Thyroid gland (tissue), 4 donors: ENCODE measurements around the gene NRROS. TPM values are rescaled to one million over a fixed set of nuclear protein-coding genes. Genes with fewer than 3 reads are reported as not detected.
A peak's percentile ranks its signal among the peaks of the same experiment; 100 is the strongest.
"Not testable (repeated sequence)": the region's sequence is repeated elsewhere in the genome, so short reads cannot be mapped to it uniquely, and the experiment has no call there.

Experiments used
- DNase-seq, 2 donors: peaks; one replicate each; pipeline ENCODE4 v3.0.0-alpha.2; 2019
- H3K27ac ChIP-seq, 3 donors: fragments of 200-600 bp; sonication (generic); 1 replicate in 2 of 3; 2 replicates in 1 of 3; pipeline ENCODE4 v1.5.1; 2016 to 2019; ENCODE audit warnings: mild to moderate bottlenecking in 1 of 3, moderate library complexity in 1 of 3
- H3K27me3 ChIP-seq: fragments of 200-600 bp; sonication (generic); one replicate; pipeline ENCODE4 v1.5.1; 2019
- H3K36me3 ChIP-seq, 2 donors: fragments of 200-600 bp; sonication (generic); one replicate each; pipeline ENCODE4 v1.5.1; 2016 to 2019
- H3K4me1 ChIP-seq, 2 donors: fragments of 200-600 bp; sonication (generic); one replicate each; pipeline ENCODE4 v1.5.1; 2017 to 2019
- H3K4me3 ChIP-seq, 3 donors: fragments of 200-600 bp; sonication (generic); replicated peaks in 1 of 3; 1 replicate in 2 of 3; 2 replicates in 1 of 3; pipeline ENCODE4 v1.5.1; 2016; ENCODE audit warnings: mild to moderate bottlenecking in 1 of 3
- H3K9me3 ChIP-seq: fragments of 200-600 bp; sonication (generic); one replicate; pipeline ENCODE4 v1.5.1; 2017
- CTCF ChIP-seq, 6 experiments: fragments of 200-600 bp in 3 of 6; fragments of 450-650 bp in 3 of 6; sonication (generic) in 3 of 6; IDR thresholded peaks; one replicate each; pipeline ENCODE4 v1.5.1; 2016 to 2019; ENCODE audit warnings: antibody characterized with exemption in 6 of 6, mild to moderate bottlenecking in 2 of 6, inconsistent platforms in 1 of 6, moderate library complexity in 1 of 6
- POLR2A ChIP-seq, 2 donors: fragments of 450-650 bp; IDR thresholded peaks; one replicate each; pipeline ENCODE4 v1.6.1; 2017; ENCODE audit warnings: antibody characterized with exemption in 2 of 2, mild to moderate bottlenecking in 2 of 2, moderate library complexity in 1 of 2
- WGBS, 2 donors: methylation state at CpG; one replicate each; pipeline ENCODE4 v1.1.5; 2017; 5-methylcytosine and 5-hydroxymethylcytosine counted together
- intact Hi-C: fragments of 100-400 bp; cut with DNase I; formaldehyde crosslinking; loops from one replicate; pipeline ENCODE4 v1.15.1; 2023
- total RNA-seq, 4 donors: library from RNA; depleted of rRNA; stranded (reverse); fragments of >200 nt; gene quantifications; one replicate each; pipeline ENCODE4 v1.2.3, GENCODE V29; 2016

Gene NRROS
- total RNA-seq, 4 donors from 2014 or later, result 1.2 to 3.9 (median 1.7) TPM

GRCh38 chr3:196609343-196609775, 30.1 kb upstream of the NRROS start:
- H3K27me3 ChIP-seq, result no peaks in the 10 kb centered on the region
- peaks cover 4 to 22% of the 10 kb centered on the region in 2 donors for H3K4me1 ChIP-seq
- no peaks in the 10 kb centered on the region for H3K36me3 ChIP-seq
- no peak overlapping the region for H3K27ac ChIP-seq
- peak; percentile 87 to 91 for DNase-seq
- intact Hi-C loops, result loop anchor here (2.0 kb wide), 1 partner anchor 75 kb away; no protein-coding TSS in a partner anchor
- TF ChIP-seq POLR2A (IDR thresholded peaks at IDR 0.05) (no peak), CTCF (IDR thresholded peaks at IDR 0.05) (peak; percentile 52 to 86 (median 81))
- WGBS, 2 donors, result 16% methylated on average over 5 of the region's 5 CpGs
- H3K4me3 ChIP-seq, result no peak overlapping the region
- H3K9me3 ChIP-seq, result no peaks in the 10 kb centered on the region

GRCh38 chr3:196609805-196610515, 29.5 kb upstream of the NRROS start:
- H3K9me3 ChIP-seq, result no peaks in the 10 kb centered on the region
- 83 to 85% methylated on average over 6 of the region's 6 CpGs for WGBS, 2 donors
- H3K4me3 ChIP-seq, result no peak overlapping the region
- no peak overlapping the region for H3K27ac ChIP-seq
- intact Hi-C loops, result loop anchor here (2.0 kb wide), 1 partner anchor 75 kb away; no protein-coding TSS in a partner anchor
- TF ChIP-seq POLR2A (IDR thresholded peaks at IDR 0.05) (no peak), CTCF (IDR thresholded peaks at IDR 0.05) (no peak)
- no peaks in the 10 kb centered on the region for H3K36me3 ChIP-seq
- DNase-seq, result no peak
- peaks cover 4 to 22% of the 10 kb centered on the region in 2 donors for H3K4me1 ChIP-seq
- H3K27me3 ChIP-seq, result no peaks in the 10 kb centered on the region

GRCh38 chr3:196611761-196612483, 27.6 kb upstream of the NRROS start:
- 71 to 76% methylated on average over 10 of the region's 10 CpGs for WGBS, 2 donors
- no peak for TF ChIP-seq CTCF (IDR thresholded peaks at IDR 0.05)
- TF ChIP-seq POLR2A (IDR thresholded peaks at IDR 0.05), result no peak
- Histone ChIP-seq H3K4me1 (peaks cover 4 to 22% of the 10 kb centered on the region in 2 donors), H3K36me3 (no peaks in the 10 kb centered on the region), H3K4me3 (no peak overlapping the region), H3K27ac (peak overlapping the region; percentile 30 to 70 (median 30)), H3K27me3 (no peaks in the 10 kb centered on the region), H3K9me3 (no peaks in the 10 kb centered on the region)
- intact Hi-C loops, result no loop called here
- DNase-seq, result no peak

DNA sequence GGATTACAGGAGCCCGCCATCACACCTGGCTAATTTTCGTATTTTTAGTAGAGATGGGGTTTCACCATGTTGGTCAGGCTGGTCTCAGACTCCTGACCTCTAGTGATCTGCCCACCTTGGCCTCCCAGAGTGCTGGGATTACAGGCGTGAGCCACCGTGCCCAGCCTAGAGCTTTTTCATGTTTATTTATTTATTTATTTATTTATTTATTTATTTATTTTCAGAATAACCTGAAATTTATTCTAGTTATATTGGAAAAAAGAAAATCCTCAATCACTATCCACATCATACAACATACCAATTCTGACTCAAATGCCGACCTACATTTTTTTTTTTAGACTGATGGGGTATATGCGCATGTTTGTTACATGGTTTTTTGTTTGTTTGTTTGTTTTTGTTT, 24.3 kb upstream of the NRROS start:
- intact Hi-C loops, DNase-seq, H3K9me3 ChIP-seq, H3K27ac ChIP-seq, H3K4me3 ChIP-seq, H3K27me3 ChIP-seq, H3K36me3 ChIP-seq: not testable (repeated sequence)
- WGBS, 2 donors, result 92% methylated on average over 6 of the region's 6 CpGs
- H3K4me1 ChIP-seq, result peaks cover 4 to 16% of the 10 kb centered on the region in 2 donors

GRCh38 chr3:196617256-196617655, 22.2 kb upstream of the NRROS start:
- Histone ChIP-seq H3K27me3 (no peaks in the 10 kb centered on the region), H3K4me3 (no peak overlapping the region), H3K36me3 (no peaks in the 10 kb centered on the region), H3K9me3 (no peaks in the 10 kb centered on the region), H3K27ac (no peak overlapping the region), H3K4me1 (peaks cover 4 to 13% of the 10 kb centered on the region in 2 donors)
- intact Hi-C loops, result no loop called here
- no peak for TF ChIP-seq POLR2A (IDR thresholded peaks at IDR 0.05)
- no peak for TF ChIP-seq CTCF (IDR thresholded peaks at IDR 0.05)
- DNase-seq, result no peak
- 79 to 81% methylated on average over 5 of the region's 5 CpGs for WGBS, 2 donors
